CD1c-positive myeloid dendritic cell (primary cell): Measurements from ENCODE around the gene TRIM69.
A peak's percentile ranks its signal among the peaks of the same experiment; 100 is the strongest.
"Not testable (repeated sequence)": the region's sequence is repeated elsewhere in the genome, so short reads cannot be mapped to it uniquely, and the experiment has no call there.

Experiments
- DNase-seq: peaks from one replicate; pipeline ENCODE4 v3.0.0-alpha.2; 2016; ENCODE audit errors: extremely low spot score

The TRIM69 gene

GRCh38 chr15:44715797-44716334, 20.5 kb upstream of the TRIM69 start:
- no peak for DNase-seq

DNA sequence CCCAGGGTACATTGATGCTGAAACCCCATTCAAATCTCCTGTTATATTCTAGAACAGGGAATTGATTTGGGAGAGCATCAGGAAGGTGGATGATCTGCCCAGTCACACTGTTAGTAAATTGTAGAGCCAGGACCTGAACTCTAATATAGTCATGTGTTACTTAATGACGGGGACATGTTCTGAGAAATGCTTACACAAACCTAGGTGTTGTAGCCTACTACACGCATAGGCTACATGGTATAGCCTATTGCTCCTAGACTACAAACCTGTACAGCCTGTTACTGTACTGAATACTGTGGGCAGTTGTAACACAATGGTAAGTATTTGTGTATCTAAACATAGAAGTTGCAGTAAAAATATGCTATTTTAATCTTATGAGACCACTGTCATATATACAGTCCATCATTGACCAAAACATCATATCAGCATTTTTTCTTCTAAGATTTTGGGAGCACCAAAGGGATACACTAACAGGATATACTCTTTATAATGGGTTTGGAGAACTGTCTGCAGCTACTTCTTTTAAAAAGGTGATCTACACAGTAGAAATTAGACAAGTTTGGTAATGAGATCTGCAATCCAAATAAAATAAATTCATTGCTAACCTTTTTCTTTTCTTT, 19.2 kb upstream of the TRIM69 start:
- no peak for DNase-seq

GRCh38 chr15:44718180-44718926, 18.0 kb upstream of the TRIM69 start:
- DNase-seq: no peak

GRCh38 chr15:44718927-44719292, 17.4 kb upstream of the TRIM69 start:
- DNase-seq: no peak

GRCh38 chr15:44719293-44719999, 16.9 kb upstream of the TRIM69 start:
- peak; percentile 59 for DNase-seq

DNA sequence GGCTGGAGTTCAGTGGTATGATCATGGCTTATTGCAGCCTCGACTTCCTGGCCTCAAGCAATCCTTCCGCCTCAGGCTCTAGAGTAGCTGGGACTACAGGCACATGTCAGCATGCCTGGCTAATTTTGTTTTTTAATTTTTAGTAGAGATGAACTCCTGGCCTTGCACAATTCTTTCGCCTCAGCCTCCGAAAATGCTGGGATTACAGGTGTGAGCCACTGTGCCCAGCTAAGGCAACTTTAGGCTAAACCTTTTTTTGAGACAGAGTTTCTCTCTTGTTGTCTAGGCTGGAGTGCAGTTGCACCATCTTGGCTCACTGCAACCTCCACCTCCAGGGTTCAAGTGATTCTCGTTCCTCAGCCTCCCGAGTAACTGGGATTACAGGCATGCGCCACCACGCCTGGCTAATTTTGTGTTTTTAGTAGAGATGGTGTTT, 16.3 kb upstream of the TRIM69 start:
- DNase-seq: not testable (repeated sequence)

GRCh38 chr15:44720460-44721176, 15.7 kb upstream of the TRIM69 start:
- no peak for DNase-seq

DNA sequence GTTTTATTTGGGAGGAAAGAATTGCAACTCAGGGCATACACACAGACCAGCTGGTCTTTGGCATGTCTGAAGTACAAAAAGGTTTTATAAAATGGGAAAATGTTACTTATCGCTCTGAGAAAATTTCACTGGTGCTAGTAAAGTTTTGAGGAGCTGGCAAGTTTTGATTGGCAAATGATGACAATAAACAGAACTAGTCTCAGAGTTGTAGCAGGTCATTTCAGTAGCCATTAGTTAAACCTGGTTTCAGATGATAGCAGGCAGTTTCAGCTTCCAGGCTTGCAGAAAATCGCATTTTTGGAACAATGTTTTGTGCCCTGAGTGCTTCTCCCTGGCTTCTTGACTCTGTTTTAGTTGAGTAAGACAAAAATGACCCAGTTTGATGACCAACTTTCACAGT, 14.3 kb upstream of the TRIM69 start:
- DNase-seq: no peak

- peak; percentile 51 for DNase-seq
These were observed 10.2 kb upstream of the TRIM69 start for GRCh38 chr15:44726136-44726535.

DNA sequence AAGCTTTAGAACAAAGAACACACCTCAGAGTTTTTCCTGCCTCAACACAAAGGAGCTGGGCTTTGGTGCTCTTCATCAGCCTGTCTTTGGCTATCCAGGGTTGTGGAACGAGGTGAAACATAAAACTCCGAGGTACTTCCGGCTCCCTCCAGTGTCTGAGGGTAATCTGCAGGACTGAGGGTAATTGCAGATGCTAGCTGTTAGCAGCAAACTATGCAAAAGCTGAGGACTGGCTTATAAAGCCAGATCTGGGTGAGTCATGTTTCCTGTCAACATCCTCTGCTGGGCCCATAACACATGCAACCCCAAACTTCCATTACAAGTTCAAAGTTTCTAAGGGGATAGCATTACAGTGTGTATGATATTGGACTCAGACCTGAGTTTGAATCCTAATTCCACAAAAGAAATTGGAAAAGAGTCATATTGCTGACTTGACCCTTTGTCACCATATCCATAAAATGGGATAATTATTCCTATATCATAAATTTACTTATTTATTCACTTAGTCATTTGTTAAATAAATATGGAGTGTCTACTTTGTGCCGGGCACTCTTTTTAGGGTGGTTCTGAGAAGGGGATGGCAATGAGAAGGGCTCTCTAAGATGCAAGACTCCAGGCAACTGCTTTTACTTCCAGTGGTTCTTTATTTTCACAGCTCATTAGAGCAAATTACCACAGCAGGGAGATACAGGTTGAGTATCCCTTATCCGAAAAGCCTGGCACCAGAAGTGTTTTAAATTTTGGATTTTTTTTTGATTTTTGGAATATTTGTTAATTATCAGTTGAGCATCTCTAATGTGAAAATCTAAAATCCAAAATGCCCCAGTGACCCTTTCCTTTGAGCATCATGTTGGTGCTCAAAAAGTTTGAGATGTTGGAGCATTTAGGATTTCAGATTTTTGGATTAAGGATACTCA, 9.5 kb upstream of the TRIM69 start:
- peak; percentile 89 for DNase-seq

- peak; percentile 18 for DNase-seq
These were observed 8.7 kb upstream of the TRIM69 start for GRCh38 chr15:44727485-44728231.

DNA sequence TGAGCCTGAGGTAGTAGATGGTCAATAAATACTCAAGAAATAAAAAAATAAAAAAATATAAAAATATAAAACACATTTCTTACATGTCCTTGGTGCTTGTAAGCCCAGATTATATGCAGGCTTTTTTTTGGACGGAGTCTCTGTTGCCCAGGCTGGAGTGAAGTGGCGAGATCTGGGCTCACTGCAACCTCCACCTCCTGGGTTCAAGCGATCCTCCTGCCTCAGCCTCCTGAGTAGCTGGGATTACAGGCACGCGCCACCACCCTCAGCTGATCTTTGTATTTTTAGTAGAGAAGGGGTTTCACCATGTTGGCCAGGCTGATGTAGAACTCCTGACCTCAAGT, 8.1 kb upstream of the TRIM69 start:
- not testable (repeated sequence) for DNase-seq

- DNase-seq: peak; percentile 99
These were observed 7.5 kb upstream of the TRIM69 start for GRCh38 chr15:44728576-44729407.

DNA sequence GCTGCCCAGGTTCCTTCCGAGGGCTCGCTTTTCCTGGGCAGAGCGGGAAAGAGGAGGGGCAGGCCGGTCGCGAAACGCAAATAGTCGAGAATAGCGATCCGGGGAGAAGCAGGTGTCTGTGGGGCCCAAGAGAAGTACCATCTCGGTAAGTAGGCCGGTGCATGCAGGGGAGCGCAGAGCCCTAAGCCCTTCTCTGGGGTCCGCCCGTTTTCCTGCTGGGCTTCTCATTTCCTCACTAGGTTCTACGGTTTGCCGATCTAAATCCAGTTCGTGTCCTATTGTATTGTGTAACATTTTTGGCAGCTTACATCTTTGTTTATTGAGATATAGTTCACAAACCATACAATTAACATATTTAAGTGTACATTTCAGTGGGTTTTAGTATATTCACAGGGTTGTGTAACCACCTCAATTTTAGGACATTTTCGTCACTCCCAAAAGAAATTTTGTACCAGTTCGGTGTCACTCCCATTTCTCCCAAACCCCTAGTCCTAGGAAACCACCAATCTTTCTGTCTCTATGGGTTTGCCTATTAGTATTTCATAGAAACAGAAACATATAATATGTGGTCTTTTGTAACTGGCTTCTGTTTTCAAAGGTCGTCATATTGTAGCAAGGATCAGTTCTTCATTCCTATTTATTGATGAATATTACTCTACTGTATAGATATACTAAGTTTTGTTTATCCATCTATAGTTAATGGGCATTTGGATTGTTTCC, 6.8 kb upstream of the TRIM69 start:
- DNase-seq: peak; percentile 45

DNA sequence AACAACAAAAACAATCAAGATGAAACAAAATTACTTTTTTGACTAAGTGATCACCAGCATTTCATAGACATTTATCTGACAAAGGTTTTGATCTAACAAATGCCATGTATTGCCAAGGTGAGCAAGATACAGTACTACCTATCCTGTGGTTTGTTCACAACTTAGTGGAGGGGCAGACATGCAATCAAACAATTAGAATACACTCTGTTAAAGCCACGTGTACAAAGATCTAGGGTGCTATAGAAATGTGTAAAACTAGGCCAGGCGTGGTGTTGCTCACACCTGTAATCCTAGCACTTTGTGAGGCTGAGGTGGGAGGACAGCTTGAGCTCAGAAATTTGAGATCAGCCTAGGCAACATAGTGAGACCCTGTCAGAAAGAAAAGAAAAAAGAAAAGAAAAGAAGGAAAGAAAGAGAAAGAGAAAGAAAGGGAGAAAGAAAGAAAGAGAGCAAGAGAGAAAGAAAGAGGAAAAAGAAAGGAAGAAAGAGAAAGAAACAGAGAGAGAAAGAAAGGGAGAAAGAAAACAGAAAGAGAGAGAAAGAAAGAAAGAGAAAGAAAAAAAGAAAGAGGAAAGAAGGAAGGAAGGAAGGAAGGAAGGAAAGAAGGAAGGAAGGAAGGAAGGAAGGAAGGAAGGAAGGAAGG, 1.4 kb upstream of the TRIM69 start:
- no peak for DNase-seq

GRCh38 chr15:44735482-44736180, 697 bp upstream of the TRIM69 start:
- peak; percentile 93 for DNase-seq

DNA sequence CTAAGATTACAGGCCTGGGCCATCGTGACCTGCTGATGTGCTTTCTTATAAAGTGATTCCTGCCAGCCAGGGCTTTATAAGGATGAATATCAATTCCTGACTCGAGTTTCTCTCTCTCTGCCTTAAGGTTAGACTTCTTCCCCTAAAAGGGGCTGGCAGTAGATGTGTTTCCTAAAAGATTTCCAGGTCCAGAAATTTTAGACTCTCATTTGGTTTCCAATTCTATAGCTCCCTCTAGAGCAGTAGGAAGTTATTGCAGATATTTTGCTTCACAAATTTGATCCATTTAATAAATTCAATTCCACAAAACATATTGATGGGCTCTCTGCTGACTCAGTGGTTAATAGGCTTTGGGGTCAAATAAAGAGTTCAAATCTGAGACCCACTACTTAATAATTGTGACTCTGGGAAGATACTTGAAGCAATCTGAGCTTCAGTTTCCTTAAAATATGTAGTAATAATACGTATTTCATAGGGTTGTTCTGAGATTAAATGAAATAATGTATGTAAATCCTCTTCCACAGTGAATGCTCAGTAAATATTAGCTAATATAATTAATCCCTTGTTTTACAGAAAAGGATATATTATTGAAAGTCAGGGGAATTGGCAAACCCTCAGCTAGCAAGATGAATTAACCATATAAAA, 2.1 kb downstream of the TRIM69 start:
- peak; percentile 85 for DNase-seq
